ENCODE measurements around the gene MAPK10.

DNA sequence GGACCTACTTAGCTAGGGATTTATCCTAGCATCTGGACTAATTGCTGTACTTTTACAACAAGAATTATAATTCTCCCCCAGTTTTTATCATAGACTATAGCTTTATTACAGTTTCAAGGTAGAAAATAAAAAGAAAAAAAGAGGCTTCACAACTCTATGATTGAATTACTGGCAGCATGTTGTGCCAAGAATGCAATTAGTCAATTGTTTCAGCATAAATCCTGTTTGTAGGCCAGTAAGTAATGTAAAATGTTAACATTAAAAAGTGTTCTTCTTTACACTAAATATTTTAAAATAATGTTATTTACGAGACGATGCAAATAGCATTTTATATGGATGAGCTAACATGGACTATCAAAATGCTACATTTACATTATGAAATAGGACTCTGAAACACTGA is 228.4 kb downstream of the MAPK10 start:
- TF ChIP-seq, protein P1, sequence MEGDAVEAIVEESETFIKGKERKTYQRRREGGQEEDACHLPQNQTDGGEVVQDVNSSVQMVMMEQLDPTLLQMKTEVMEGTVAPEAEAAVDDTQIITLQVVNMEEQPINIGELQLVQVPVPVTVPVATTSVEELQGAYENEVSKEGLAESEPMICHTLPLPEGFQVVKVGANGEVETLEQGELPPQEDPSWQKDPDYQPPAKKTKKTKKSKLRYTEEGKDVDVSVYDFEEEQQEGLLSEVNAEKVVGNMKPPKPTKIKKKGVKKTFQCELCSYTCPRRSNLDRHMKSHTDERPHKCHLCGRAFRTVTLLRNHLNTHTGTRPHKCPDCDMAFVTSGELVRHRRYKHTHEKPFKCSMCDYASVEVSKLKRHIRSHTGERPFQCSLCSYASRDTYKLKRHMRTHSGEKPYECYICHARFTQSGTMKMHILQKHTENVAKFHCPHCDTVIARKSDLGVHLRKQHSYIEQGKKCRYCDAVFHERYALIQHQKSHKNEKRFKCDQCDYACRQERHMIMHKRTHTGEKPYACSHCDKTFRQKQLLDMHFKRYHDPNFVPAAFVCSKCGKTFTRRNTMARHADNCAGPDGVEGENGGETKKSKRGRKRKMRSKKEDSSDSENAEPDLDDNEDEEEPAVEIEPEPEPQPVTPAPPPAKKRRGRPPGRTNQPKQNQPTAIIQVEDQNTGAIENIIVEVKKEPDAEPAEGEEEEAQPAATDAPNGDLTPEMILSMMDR (IDR thresholded peaks at IDR 0.05; ENCODE audit: extremely low read depth in 1 of 2, insufficient read depth in 1 of 2, low read depth in 1 of 2, low read length in 2 of 2) = no peak
- TF ChIP-seq POLR2AphosphoS5 (IDR thresholded peaks at IDR 0.05; ENCODE audit: insufficient read depth, low read depth, low read length) (no peak), POLR2A (IDR thresholded peaks at IDR 0.05; ENCODE audit: low read depth, low read length) (no peak), EZH2 (IDR thresholded peaks at IDR 0.05; ENCODE audit: borderline replicate concordance, low read depth, low read length, severe bottlenecking) (no peak), JUN (IDR thresholded peaks at IDR 0.05; ENCODE audit: borderline replicate concordance, insufficient read depth, insufficient read length, low read depth) (no peak), MYC (IDR thresholded peaks at IDR 0.05; ENCODE audit: low read depth, low read length) (no peak), GATA2 (IDR thresholded peaks at IDR 0.05; ENCODE audit: insufficient read depth, insufficient read length, low read depth, low read length) (no peak)
- TF ChIP-seq, protein P2, sequence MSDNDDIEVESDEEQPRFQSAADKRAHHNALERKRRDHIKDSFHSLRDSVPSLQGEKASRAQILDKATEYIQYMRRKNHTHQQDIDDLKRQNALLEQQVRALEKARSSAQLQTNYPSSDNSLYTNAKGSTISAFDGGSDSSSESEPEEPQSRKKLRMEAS (IDR thresholded peaks at IDR 0.05; ENCODE audit: insufficient read depth, insufficient read length) = no peak

All from endothelial cell of umbilical vein (primary cell).